Raji (cell line): ENCODE results near the gene CSAD.

Source experiments
- POLR2A ChIP-seq: IDR thresholded peaks from 2 replicates; pipeline ENCODE4 v1.6.1; 2011; ENCODE audit warnings: low read depth, low read length, control low read depth; ENCODE audit not compliant: insufficient read depth

The CSAD gene

DNA sequence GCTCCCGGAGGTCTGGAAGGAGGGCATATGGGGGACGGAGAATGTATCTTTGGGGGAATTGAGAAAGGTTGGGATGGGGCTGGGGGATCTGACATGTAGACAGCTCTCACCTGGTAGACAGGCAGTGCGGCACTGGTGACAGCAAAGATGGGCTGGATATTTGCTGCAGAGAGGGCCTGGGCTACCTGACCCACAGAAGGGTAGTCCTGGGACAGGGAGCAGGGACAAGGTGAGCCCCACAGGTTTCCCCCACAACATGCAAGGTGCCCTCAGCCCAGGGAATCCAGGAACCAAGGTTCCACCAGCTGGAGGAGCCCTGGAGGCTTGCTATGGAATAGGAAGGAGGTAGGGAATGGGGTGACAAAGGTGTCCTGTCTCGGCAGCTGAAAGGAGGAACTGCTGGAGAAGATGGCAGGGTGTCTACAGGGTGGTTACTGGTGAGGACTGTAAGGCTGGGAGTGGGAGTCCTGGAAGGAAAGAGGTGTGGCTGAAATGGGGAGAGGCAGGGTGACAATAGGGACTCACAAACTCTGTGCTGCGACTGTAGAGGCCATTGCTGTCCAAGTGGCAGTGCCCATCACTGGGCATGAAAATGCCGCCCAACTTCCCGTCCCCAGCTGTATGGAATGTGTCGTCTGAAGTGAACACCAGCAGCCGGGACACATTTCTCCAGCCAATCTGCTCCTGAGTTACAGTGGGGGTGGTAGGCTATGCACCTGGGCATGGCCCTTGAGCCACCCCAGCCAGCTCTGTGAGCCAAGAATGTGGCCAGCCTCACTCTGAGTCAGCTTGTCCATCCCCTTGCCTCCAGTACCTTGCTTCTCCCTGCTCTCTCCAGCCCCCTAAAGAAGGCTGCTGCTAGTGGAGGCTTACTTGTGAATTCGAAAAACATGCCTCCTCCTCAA is 15.0 kb upstream of the CSAD start:
- TF ChIP-seq POLR2A: no peak

- no peak for TF ChIP-seq POLR2A
Measured at GRCh38 chr12:53194973-53195372, 14.2 kb upstream of the CSAD start.

DNA sequence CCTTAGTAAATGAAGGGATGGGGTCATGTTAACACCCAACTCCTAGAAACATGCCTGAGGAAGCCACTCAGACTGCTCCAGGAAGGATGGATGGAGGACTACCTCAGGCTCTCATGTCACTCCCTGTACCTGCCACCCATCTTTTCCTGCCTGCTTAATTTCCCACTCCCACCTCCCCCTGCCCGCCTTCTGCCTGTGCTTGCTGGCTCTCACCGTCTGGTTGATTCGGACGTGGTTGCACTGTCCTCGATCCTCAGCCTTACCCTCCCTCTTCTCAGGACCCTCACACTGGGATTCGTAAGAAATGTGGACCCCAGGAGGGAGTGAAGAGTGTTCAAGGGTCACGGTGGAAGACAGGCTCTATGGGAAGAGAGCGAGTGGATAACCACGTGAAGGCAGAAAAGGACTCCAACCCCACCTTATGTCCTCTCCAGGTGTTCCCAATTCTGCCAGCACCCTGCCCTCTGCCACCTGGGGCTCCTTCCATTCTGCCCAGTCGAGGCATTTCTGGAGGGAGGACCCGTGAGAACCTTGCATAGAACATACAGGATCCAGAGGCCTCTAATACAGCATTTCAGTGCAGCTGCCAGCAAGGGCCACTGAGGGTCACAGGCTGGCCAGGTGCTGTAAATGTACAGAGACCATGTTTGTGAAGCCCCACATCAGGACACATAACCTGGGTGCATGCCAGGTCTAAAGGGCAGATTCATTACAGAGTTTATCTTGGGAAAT is 13.4 kb upstream of the CSAD start:
- TF ChIP-seq POLR2A: no peak

GRCh38 chr12:53193040-53193439 is 12.3 kb upstream of the CSAD start:
- TF ChIP-seq POLR2A: no peak

GRCh38 chr12:53192531-53193021 is 11.9 kb upstream of the CSAD start:
- 0 out of 2 replicates have a peak, but pooled peaks have one; percentile 28 for TF ChIP-seq POLR2A

DNA sequence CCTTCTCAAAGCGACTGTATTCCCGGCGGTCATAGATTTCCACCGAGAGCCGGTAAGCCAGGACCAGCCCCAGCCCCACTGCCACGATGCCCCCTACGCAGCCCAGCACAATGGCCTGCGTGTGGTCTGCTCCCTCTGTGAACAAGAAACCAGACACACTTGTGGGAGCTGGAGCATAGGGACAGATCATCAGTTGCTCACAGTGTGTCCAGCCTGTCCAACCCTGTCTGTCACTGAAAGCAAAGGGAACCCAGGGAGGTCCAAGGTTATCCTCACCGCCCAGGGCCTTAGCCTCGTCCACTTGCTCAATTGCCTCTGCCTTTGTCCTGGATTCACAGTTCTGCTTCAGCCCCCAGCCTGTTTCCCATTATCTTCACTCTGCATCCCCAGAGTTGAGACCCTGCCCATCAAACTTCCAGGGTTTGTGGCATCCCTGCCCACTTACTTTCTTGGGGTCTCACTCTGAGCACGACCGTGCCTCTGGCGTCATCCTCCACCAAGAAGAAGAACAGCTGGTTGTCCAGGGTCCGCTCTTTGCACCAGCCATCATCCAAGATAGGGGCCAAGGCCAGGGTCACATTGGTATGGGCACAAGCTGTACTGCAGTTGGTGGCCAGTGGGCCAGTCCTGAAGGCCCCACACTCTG is 11.3 kb upstream of the CSAD start:
- no peak for TF ChIP-seq POLR2A

- no peak for TF ChIP-seq POLR2A
Measured at GRCh38 chr12:53191096-53191884, 10.6 kb upstream of the CSAD start.

GRCh38 chr12:53190108-53190729 is 9.5 kb upstream of the CSAD start:
- no peak; the same call in 1 of the 2 replicates for TF ChIP-seq POLR2A

GRCh38 chr12:53187145-53187899 is 6.6 kb upstream of the CSAD start:
- TF ChIP-seq POLR2A: no peak

DNA sequence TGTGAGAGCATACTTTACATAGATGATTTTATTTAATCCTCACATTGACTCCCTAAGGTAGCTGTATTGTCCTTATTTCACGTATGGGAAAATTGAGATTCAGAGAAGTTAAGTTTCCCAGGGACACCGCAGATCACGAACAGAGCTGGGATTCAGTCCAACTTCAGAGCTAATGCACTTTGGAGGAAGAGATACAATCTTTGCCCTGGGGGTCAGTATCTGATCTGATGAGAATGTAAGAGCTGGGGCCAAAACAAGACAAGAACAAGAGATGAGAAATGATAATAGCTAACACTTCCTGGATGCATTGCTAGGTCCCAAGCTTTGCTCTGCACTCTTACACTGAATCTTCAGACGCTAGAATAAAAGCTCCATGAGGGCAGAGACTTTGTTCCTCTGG is 6.0 kb upstream of the CSAD start:
- no peak for TF ChIP-seq POLR2A

DNA sequence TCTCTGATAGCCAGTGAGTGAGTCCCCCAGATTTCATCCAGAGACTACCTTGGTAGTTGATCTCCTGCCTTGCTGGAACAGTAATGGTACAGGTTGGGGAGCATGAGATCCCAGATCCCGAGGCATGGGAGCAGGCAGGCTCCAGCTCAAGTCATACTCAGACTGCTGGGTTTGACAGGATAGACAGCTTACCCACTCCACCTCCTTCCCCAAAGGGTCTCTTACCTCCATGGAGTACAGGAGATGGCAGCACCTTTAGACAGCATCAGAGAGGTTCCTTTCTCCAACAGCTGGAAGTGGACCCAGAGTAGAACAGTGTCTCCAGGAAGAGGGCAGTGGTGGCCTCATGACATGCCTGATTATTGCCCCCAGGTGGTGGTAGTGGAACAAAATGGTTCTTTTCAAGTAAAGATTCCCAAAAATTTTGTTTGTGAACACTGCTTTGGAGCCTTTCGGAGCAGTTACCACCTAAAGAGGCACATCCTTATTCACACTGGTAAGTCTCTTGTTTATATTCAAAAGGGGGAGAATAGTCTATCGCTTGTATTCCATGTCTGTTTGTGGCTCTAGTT is 4.9 kb upstream of the CSAD start:
- TF ChIP-seq POLR2A: no peak

- TF ChIP-seq POLR2A: no peak
Measured at GRCh38 chr12:53184828-53185227, 4.1 kb upstream of the CSAD start.

GRCh38 chr12:53182903-53183302 is 2.2 kb upstream of the CSAD start:
- TF ChIP-seq POLR2A: no peak
